Right ventricle myocardium superior (tissue), 1 donor: ENCODE data around the gene IL12RB2. TPM values are rescaled to one million over a fixed set of nuclear protein-coding genes. Genes with fewer than 3 reads are reported as not detected.
A peak's percentile ranks its signal among the peaks of the same experiment; 100 is the strongest.

ENCODE experiments used
- ATAC-seq: fragments of 200-7000 bp; cut with Tn5 transposase; one replicate; pipeline ENCODE4 v1.9.1; 2020; ENCODE audit warnings: mild to moderate bottlenecking; ENCODE audit not compliant: poor library complexity
- DNase-seq: peaks from one replicate; pipeline ENCODE4 v3.0.0-alpha.2; 2020
- intact Hi-C: fragments of 100-400 bp; cut with DNase I; formaldehyde crosslinking; loops from one replicate; pipeline ENCODE4 v1.11.2; 2022
- long read RNA-seq: library from polyadenylated mRNA; unstranded; transcript quantifications from one replicate; pipeline ENCODE4 v2.0.0, GENCODE V29; 2021
- total RNA-seq: library from RNA; stranded (reverse); fragmentation: NEBNext Ultra II Directional; extraction: Animal tissue kit (Norgen Biotek cat#: 25700); gene quantifications from one replicate; pipeline ENCODE4 v1.2.1, GENCODE V29; 2021
- donor health status: DM: no; HTN: yes; CAD: no; lungs with severe emphysema.

The IL12RB2 gene, protein sequence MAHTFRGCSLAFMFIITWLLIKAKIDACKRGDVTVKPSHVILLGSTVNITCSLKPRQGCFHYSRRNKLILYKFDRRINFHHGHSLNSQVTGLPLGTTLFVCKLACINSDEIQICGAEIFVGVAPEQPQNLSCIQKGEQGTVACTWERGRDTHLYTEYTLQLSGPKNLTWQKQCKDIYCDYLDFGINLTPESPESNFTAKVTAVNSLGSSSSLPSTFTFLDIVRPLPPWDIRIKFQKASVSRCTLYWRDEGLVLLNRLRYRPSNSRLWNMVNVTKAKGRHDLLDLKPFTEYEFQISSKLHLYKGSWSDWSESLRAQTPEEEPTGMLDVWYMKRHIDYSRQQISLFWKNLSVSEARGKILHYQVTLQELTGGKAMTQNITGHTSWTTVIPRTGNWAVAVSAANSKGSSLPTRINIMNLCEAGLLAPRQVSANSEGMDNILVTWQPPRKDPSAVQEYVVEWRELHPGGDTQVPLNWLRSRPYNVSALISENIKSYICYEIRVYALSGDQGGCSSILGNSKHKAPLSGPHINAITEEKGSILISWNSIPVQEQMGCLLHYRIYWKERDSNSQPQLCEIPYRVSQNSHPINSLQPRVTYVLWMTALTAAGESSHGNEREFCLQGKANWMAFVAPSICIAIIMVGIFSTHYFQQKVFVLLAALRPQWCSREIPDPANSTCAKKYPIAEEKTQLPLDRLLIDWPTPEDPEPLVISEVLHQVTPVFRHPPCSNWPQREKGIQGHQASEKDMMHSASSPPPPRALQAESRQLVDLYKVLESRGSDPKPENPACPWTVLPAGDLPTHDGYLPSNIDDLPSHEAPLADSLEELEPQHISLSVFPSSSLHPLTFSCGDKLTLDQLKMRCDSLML
- 0.54 TPM for total RNA-seq
- long read RNA-seq: 0 reads

DNA sequence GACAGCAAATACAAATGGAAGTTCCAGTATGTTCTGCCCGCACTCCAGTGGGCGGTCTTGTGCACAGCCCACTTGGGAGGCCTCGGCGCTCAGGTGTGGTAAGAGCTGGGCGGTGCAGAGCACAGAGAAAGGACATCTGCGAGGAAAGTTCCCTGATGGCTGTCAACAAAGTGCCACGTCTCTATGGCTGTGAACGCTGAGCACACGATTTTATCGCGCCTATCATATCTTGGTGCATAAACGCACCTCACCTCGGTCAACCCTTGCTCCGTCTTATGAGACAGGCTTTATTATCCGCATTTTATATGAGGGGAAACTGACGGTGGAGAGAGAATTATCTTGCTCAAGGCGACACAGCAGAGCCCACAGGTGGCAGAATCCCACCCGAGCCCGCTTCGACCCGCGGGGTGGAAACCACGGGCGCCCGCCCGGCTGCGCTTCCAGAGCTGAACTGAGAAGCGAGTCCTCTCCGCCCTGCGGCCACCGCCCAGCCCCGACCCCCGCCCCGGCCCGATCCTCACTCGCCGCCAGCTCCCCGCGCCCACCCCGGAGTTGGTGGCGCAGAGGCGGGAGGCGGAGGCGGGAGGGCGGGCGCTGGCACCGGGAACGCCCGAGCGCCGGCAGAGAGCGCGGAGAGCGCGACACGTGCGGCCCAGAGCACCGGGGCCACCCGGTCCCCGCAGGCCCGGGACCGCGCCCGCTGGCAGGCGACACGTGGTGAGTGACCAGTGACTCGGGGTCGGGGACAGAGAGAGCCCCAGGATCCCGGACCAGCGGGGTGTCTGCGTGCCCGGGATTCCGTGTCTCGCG lies at the start of gene IL12RB2:
Gene IL12RB2, plus strand, starts transcription at position 623 of the 810 bp plus-strand sequence. CDS start 12,496 bp downstream, outside the sequence.
- DNase-seq (peak; percentile 39), ATAC-seq (peak; percentile 81)
- intact Hi-C loops: no loop called here

DNA sequence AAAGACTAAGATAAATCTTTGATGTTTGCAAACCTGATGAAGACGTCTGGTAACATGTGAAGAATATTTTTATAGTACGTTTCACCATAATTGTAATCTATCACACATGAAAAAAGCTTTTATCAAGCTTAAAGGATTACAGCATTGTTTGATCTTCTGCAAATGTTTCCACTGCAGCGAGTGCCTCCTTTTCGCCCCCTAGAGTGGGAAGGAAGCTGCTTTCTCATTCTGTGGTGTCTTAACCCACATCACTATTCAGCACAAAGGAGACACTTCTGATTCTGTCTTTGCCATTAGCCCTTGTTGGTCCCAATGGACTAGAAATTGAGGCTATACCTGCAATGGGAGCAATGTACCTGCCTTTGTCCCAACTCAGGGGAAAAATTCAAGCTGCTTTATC lies 46.0 kb upstream of the IL12RB2 start:
- DNase-seq (no peak), ATAC-seq (no peak)
- intact Hi-C loops: no loop called here

DNA sequence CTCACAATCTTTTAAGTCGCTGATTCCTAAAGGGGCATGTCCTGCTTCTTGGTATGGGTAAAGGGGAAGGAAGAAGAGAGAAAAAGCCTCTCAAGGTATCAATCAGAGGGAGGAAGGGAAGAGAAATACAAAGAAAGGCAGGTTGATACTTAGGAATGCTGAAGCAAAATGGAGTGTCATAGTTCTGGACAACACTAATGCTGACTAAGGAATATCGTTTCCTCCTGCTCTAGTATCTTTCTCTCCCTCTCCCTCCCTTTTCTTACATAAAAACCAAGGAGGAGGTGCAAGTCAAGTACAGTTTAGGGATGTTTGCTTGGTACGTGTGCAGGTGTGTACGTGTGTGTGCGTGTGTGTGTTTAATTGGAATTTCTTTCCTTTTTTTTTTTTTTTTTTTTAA lies 44.9 kb upstream of the IL12RB2 start:
- intact Hi-C loops: no loop called here
- DNase-seq (no peak), ATAC-seq (no peak)

DNA sequence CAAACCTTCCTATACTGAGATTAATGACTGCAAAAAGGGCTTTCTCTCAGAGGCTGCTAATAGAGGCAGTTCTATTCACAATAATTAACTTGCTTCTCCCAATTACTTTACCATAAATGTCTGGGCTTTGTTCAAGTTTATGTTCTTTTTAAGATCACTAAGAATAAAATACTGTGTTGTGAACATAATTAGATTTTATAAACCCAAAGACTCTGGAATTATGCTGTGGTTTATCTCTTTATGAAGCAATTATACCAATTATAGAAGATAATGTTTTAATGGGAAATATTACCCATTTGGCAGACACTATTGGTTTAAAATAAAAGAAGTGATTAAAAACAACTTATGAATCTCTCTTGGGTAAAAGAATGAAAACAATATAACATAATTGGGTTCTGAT lies 43.5 kb upstream of the IL12RB2 start:
- intact Hi-C loops: no loop called here
- ATAC-seq (no peak), DNase-seq (no peak)

DNA sequence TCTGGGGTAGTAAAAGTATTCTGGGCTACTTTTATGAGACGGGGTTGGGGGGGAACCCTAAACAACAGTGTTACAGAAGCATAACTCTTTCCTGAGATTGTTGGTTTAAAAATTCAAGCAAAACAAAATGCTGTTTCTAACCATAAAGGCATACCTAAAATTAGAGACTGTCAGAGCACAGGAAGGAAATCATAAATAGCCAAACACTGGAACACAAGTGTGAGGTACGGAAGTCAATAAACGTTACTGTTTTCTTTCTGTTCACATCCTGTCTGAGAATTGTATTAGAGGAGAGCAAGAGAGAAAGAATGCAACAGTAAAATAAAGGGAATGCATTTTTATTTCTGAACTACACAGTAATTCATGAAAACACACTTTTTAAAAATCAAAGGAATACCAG lies 42.8 kb upstream of the IL12RB2 start:
- ATAC-seq (no peak), DNase-seq (no peak)
- intact Hi-C loops: no loop called here

DNA sequence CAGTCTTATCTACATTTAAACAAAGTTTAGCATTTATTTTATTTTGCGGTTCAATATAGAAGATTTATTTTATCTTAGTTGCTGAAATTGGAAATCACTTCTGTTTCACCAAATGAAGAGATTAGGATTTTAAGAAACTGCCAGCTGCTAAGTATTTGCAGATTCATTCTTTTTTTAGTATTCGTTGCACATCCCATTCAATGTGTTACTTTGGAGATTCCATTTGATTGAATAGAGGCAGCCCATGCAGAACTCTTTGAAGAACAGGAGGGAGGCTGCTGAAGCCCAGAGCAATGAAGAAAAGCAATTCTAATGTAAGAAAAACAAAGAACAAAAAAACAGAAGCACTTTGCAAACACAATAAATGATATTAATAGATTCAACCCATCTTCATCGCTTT lies 38.6 kb upstream of the IL12RB2 start:
- intact Hi-C loops: no loop called here
- no peak for ATAC-seq
- no peak for DNase-seq

DNA sequence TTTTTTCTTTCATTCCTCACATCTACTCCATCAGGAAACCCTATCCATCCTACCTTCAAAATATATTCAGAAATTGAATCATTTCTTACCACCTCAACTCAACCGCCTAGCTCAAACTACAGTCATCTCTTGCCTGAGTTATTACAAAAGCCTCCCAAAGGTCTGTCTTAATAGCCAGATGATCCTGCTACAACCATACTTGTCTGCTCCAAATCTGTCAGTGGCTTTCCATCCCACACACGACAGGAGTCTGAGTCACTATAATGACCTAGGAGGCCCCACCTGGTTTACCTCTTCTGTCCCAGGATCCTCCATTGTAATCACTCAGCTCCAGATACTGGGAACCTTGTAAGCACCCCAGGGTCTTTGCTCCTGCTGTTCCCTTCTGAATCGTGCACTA lies 37.1 kb upstream of the IL12RB2 start:
- no peak for ATAC-seq
- DNase-seq: no peak
- intact Hi-C loops: no loop called here

DNA sequence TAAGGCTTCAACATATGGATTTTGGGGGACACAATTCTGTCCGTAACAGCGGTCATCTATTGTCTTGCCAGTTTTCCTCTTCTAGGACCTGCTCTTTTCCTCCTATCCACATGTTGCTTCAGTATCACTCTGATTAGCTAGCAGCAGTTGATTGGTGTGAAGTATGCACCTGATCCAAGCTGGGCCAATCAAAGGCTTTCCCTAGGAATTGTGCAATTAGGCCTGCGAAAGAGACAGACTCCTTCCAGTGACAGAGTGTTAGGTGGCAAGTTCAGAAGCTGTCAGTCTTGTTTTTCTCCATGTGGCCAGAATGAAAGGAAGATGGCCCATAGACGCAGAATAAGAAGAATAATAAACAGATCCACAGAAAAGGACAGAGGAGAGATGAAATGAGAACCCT lies 34.1 kb upstream of the IL12RB2 start:
- ATAC-seq: no peak
- no peak for DNase-seq
- intact Hi-C loops: no loop called here

DNA sequence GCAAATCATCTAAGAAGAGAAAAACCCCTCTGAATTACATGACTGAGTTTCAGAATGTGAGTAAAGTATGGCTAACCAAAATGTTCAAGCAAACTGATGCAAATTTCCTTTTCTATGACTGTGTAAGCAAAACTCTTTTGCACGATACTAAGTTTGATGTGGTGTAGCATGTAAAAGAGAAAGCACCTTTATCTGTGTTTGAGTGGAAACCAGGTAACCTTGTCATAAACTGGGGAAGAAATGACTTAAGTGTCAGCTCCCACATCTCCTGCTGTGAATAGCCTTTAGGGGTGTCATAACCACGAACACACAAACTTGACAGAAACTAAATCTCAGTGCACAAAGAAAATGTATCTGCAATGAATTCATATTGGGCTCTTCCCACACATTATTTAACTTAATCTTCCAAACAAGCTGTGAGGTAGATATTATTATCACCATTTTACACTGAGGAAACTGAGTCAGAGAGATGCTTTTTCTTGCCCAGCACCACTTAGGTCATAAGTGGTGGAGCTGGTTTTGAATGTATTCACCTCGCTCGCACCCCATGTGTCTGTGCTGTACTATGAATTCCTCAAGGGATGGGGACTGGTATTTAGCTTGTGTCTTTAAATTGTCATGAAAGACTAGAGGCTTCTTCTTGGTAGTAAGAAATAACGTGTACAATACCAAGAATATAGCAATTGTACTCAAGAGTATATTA lies 32.9 kb upstream of the IL12RB2 start:
- ATAC-seq (no peak), DNase-seq (no peak)
- intact Hi-C loops: no loop called here

DNA sequence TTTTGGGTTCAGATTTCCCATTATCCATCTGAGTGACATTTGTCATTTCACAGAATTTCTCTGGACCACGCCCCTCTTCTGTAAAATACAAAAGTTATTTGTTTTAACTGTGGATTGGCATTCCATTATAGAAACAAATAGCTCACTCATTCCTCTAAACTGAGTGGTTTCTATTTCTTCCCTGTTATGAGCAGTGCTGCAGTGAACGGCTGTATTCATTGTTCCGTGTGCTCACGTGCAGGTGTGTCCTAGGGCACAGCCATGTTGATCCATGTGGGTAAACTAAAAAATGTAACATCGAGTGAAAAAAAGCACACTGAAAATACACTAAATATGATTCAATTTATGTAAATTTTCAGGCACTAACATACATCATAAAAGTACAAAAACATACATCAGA lies 27.0 kb upstream of the IL12RB2 start:
- intact Hi-C loops: no loop called here
- ATAC-seq: no peak
- DNase-seq: no peak

DNA sequence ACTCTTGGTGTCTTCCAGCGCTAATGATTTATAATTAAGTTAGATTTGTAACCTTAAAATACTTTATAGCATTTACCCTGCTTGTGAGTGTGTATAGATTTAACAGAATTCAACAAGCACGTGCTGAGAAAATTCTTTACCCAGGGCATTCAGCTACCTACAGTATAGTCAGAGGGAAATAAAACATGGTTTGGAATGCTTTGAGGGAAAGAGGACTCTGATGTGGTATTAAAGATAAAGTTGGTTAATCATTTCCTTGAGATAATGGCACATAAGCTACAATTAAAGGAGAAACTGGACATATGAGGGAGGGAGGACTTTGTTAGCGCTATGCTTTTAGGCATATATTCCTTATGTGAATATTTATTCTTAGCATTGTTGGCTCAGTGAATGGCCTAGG lies 26.4 kb upstream of the IL12RB2 start:
- intact Hi-C loops: no loop called here
- no peak for DNase-seq
- no peak for ATAC-seq

DNA sequence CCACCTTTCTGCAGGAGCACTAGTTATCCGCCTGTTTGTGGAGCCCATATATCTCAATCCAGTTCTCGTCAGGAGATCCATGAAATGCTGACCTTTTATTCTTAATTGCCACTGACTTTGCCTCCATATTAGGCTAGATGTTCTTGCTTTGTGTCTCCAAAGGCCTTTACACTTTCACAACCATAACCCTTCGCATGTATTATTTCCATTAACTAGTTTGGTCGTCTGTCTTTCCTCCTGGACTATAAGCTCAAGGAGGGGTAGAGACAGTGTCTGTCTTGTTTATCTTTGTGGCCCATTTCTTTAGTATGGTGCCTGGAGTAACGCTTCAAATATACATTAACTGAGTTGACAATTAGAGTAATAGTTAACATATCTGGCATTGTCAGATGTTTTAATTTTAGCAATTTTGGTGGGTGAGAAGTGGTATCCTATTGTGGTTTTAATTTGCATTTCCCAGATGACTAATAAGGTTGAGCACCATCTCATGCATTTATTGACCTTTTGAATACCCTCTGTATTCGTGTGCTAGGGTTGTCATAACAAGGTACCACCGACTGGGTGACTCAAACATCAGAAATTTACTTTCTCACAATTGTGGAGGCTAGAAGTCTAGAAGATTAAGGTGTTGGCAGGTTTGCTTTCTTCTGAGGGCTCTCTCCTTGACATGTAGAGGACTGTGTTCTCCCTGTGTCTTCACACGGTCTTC lies 21.7 kb upstream of the IL12RB2 start:
- DNase-seq (no peak), ATAC-seq (no peak)
- intact Hi-C loops: no loop called here

DNA sequence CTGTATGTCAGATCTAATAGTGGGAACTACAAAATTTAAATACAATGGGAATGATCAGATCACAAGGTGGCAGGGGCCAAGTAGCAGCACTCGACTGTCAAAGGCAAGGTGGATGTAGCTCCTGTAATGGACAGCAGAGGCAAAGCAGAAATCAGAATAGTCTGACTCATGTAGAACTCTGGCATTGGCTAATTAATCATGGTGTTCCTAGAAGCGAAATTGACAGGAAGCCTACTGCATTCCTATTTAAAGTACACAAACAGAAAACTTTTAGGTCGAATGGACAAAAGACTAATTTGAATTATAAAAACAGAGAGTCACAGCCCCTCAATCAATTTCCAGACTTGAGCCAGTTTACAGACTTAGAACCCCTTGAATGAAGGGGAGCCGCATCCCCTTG lies 17.4 kb upstream of the IL12RB2 start:
- intact Hi-C loops: no loop called here
- DNase-seq (no peak), ATAC-seq (no peak)

DNA sequence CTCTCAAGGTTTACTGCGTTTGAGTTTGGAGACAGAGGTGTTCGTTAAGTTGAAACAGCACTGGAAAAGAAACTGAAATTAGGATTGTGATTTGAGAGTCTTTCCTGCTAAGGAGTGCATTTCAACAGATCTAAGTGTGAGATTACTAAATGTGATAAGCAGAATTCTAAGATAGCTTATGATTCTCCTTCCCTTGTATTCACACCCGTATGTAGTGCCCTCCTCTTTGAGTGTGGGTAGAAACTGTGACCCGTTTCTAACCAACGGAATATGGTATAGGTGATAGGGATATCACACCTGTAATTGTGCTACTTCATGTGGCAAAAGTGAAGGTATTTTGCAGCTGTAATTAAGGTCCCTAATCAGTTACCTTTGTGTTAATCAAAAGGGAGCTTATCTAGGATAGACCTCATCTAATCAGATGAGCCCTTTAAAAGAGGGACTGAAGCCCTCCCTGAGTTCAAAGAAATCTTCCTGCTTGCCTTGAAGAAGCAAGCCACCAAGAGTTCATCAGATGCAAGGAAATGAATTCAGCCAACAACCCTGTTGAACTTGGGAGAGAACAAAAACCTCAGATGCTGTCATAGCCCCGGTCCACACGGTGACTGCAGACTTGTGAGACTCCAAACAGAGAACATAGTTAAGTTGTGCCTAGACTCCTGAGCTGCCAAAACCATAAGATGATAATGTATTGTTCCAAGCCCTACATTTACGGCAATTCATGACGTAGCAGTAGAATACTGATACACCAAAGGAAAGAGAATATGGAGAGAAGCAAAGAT lies 12.6 kb upstream of the IL12RB2 start:
- intact Hi-C loops: no loop called here
- DNase-seq (no peak), ATAC-seq (no peak)

DNA sequence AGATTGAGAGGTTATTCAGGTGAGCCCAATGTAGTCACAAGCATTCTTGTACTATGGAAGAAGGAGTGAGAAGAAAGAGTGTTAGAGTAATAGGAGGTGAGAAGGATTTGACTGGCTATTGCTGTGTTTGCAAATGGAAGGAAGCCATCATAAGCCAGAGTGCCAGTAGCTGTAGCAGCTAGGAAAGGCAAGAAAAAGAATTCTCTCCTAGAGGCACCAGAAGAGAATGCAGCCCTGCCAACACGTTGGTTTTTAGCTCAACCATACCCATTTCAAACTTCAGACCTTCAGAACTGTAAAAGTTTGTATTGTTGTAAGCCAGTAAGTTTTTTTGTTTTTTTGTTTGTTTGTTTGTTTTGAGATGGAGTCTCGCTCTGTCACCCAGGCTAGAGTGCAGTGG lies 8.9 kb upstream of the IL12RB2 start:
- intact Hi-C loops: no loop called here
- DNase-seq (no peak), ATAC-seq (no peak)

DNA sequence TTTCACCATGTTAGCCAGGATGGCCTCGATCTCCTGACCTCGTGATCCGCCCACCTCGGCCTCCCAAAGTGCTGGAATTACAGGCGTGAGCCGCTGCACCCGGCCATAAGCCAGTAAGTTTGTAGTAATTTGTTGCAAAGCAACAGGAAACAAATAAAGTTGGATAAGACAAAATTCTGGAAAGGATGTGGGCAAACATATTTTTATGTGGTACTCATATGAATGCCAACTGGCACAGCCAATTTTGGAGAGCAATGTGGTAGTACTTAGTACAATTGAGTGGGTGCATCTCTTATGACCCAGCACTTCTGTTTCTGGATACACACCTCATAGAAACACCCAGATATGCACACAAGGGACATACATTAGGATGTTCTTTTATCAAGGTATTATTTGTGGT lies 8.4 kb upstream of the IL12RB2 start:
- no peak for ATAC-seq
- DNase-seq: no peak
- intact Hi-C loops: no loop called here

DNA sequence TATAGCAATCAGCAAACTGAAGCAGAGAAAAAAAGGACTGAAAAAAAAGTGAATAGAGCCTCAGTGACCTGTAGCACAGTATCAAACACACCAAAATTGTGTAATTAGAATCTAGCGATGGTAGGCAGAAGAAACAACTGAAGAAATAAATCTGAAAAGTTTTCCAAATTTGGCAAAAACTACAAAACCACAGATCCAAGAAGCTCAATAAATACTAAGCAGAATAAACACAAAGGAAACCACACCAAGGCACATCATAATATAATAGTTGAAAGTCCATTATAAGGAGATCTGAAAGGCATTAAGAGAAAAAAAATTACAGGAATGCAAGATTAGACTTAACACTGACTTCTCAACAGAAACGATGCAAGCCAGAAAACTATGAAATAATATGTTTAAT lies 7.1 kb upstream of the IL12RB2 start:
- no peak for DNase-seq
- intact Hi-C loops: no loop called here
- ATAC-seq: no peak
